IMR-90 (cell line): Measurements from ENCODE around the gene LLGL2. TPM values are rescaled to one million over a fixed set of nuclear protein-coding genes. Genes with fewer than 3 reads are reported as not detected.

Source experiments
- ATAC-seq: fragments of 200-7000 bp; cut with Tn5 transposase; 2 replicates; pipeline ENCODE4 v1.9.1; 2020; ENCODE audit warnings: low read depth, mild to moderate bottlenecking, moderate library complexity
- BruUV-seq: library from RNA; stranded (reverse); fragments of 400-500 nt; replicated peaks from 2 replicates; lab custom pipeline; 2021; lab: Mats Ljungman, UMichigan
- CTCF ChIA-PET: fragments of 300-600 bp; formaldehyde crosslinking; extraction: SDS; loops from one replicate; lab custom pipeline; 2021; ENCODE audit warnings: antibody characterized with exemption; lab: Yijun Ruan, JAX
- POLR2A ChIA-PET: fragments of 300-600 bp; sonication (Branson Sonifier 250); formaldehyde crosslinking; loops from one replicate; lab custom pipeline; 2022; ENCODE audit warnings: antibody characterized with exemption; ENCODE audit not compliant: unreplicated experiment; lab: Charles Lee
- DNase-seq: peaks from one replicate; pipeline ENCODE4 v3.0.0; 2013
- H2AFZ ChIP-seq: replicated peaks from 2 replicates; pipeline ENCODE3; 2013; ENCODE audit warnings: low read length, mild to moderate bottlenecking; ENCODE audit not compliant: poor library complexity
- H2AK5ac ChIP-seq: 2 replicates; pipeline ENCODE4 v1.6.1; 2013; ENCODE audit warnings: low read depth, low read length, inconsistent platforms
- H2AK9ac ChIP-seq: replicated peaks from 2 replicates; pipeline ENCODE3; 2013; ENCODE audit warnings: mild to moderate bottlenecking, low read depth, low read length, moderate library complexity; ENCODE audit not compliant: poor library complexity
- H2BK120ac ChIP-seq: 2 replicates; pipeline ENCODE4 v1.6.1; 2013; ENCODE audit warnings: low read depth, low read length, inconsistent platforms
- H2BK15ac ChIP-seq: 3 replicates; pipeline ENCODE4 v1.6.1; 2013; ENCODE audit warnings: low read depth, low read length, inconsistent platforms
- H2BK20ac ChIP-seq: 2 replicates; pipeline ENCODE4 v1.6.1; 2013; ENCODE audit warnings: low read depth, mild to moderate bottlenecking, inconsistent platforms, low read length, moderate library complexity
- H2BK5ac ChIP-seq: 2 replicates; pipeline ENCODE4 v1.6.1; 2013; ENCODE audit warnings: mild to moderate bottlenecking, low read depth, low read length, inconsistent platforms; ENCODE audit not compliant: poor library complexity, severe bottlenecking
- H3K14ac ChIP-seq: replicated peaks from 2 replicates; pipeline ENCODE4 v1.6.1; 2013; ENCODE audit warnings: low read depth, low read length, inconsistent platforms
- H3K18ac ChIP-seq: 2 replicates; pipeline ENCODE4 v1.6.1; 2013; ENCODE audit warnings: low read depth, low read length, control low read depth
- H3K23ac ChIP-seq: 2 replicates; pipeline ENCODE4 v1.6.1; 2013; ENCODE audit warnings: low read depth, low read length, inconsistent platforms
- H3K27ac ChIP-seq: 2 replicates; pipeline ENCODE4 v1.5.1; 2013; ENCODE audit warnings: mild to moderate bottlenecking, control low read depth, low read length; ENCODE audit not compliant: insufficient read depth
- H3K27me3 ChIP-seq: 2 replicates; pipeline ENCODE4 v1.6.1; 2013; ENCODE audit warnings: low read length; ENCODE audit not compliant: control insufficient read depth, insufficient read depth
- H3K36me3 ChIP-seq: 2 replicates; pipeline ENCODE4 v1.6.1; 2013; ENCODE audit warnings: low read length, mixed read lengths; ENCODE audit not compliant: control insufficient read depth, insufficient read depth
- H3K4ac ChIP-seq: 2 replicates; pipeline ENCODE4 v1.6.1; 2013; ENCODE audit warnings: low read depth, low read length, inconsistent platforms
- H3K4me1 ChIP-seq: 2 replicates; pipeline ENCODE4 v1.6.1; 2013; ENCODE audit warnings: low read length, mixed read lengths; ENCODE audit not compliant: control insufficient read depth, insufficient read depth
- H3K4me2 ChIP-seq: 2 replicates; pipeline ENCODE4 v1.6.1; 2013; ENCODE audit warnings: low read depth, mild to moderate bottlenecking, control low read depth, low read length, moderate library complexity
- H3K4me3 ChIP-seq: 2 replicates; pipeline ENCODE4 v1.5.1; 2013; ENCODE audit warnings: low read depth, mild to moderate bottlenecking, control low read depth, low read length, moderate library complexity; ENCODE audit not compliant: insufficient read depth
- H3K56ac ChIP-seq: 2 replicates; pipeline ENCODE4 v1.6.1; 2013; ENCODE audit warnings: low read length, inconsistent platforms; ENCODE audit not compliant: insufficient read depth; ENCODE audit errors: extremely low read depth
- H3K79me1 ChIP-seq, 2 experiments: 2 replicates each; pipeline ENCODE4 v1.6.1; 2013; ENCODE audit warnings: low read length in 2 of 2, inconsistent platforms in 1 of 2, low read depth in 1 of 2
- H3K9ac ChIP-seq: 2 replicates; pipeline ENCODE4 v1.6.1; 2013; ENCODE audit warnings: low read depth, low read length, control low read depth
- H3K9me1 ChIP-seq: 2 replicates; pipeline ENCODE4 v1.6.1; 2013; ENCODE audit warnings: low read length, inconsistent platforms; ENCODE audit not compliant: insufficient read depth
- H3K9me3 ChIP-seq: 2 replicates; pipeline ENCODE4 v1.6.1; 2013; ENCODE audit warnings: low read length; ENCODE audit not compliant: control insufficient read depth, insufficient read depth
- H4K20me1 ChIP-seq: 2 replicates; pipeline ENCODE4 v1.6.1; 2013; ENCODE audit warnings: low read length, inconsistent platforms; ENCODE audit not compliant: insufficient read depth
- H4K5ac ChIP-seq: 2 replicates; pipeline ENCODE4 v1.6.1; 2013; ENCODE audit warnings: mild to moderate bottlenecking, low read depth, low read length, control low read depth
- H4K8ac ChIP-seq, 2 experiments: 2 replicates each; pipeline ENCODE4 v1.6.1; 2013; ENCODE audit warnings: low read depth in 2 of 2, low read length in 2 of 2, control low read depth in 1 of 2, inconsistent platforms in 1 of 2
- H4K91ac ChIP-seq: 2 replicates; pipeline ENCODE4 v1.6.1; 2013; ENCODE audit warnings: low read depth, low read length, inconsistent platforms; ENCODE audit not compliant: insufficient read depth
- BHLHE40 ChIP-seq: fragments of 150-350 bp; IDR thresholded peaks from 2 replicates; pipeline ENCODE4 v1.6.1; 2016; ENCODE audit warnings: mild to moderate bottlenecking, low read depth, low read length
- CEBPB ChIP-seq: IDR thresholded peaks from 2 replicates; pipeline ENCODE4 v1.6.1; 2012; ENCODE audit warnings: low read depth, low read length, improper control_type of control experiment
- FOS ChIP-seq: fragments of 150-350 bp; IDR thresholded peaks from 2 replicates; pipeline ENCODE4 v1.6.1; 2016; ENCODE audit warnings: low read depth, low read length
- MXI1 ChIP-seq: IDR thresholded peaks from 2 replicates; pipeline ENCODE4 v1.6.1; 2012; ENCODE audit warnings: low read depth, mild to moderate bottlenecking, low read length, moderate library complexity, borderline replicate concordance
- NFE2L2 ChIP-seq: fragments of 150-350 bp; IDR thresholded peaks from 2 replicates; pipeline ENCODE4 v1.6.1; 2016; ENCODE audit warnings: low read depth, mild to moderate bottlenecking, low read length
- POLR2A ChIP-seq: IDR thresholded peaks from 2 replicates; pipeline ENCODE4 v1.6.1; 2012; ENCODE audit warnings: mild to moderate bottlenecking, low read depth, low read length
- RAD21 ChIP-seq: IDR thresholded peaks from 2 replicates; pipeline ENCODE4 v1.6.1; 2012; ENCODE audit warnings: low read length, improper control_type of control experiment
- SMC3 ChIP-seq: fragments of 150-350 bp; IDR thresholded peaks from 2 replicates; pipeline ENCODE4 v1.6.1; 2016; ENCODE audit warnings: low read depth, mild to moderate bottlenecking, antibody characterized with exemption, low read length, moderate library complexity
- WGBS, 2 experiments: methylation state at CpG; one replicate each; pipeline versions ENCODE4 v1.1.5 to v1.1.7; 2013; ENCODE audit warnings: missing lambda C conversion rate in 2 of 2; ENCODE audit not compliant: insufficient read length in 1 of 2; ENCODE audit errors: extremely low coverage in 2 of 2; 5-methylcytosine and 5-hydroxymethylcytosine counted together
- dilution Hi-C: fragments of 300-500 bp; cut with HindIII; formaldehyde crosslinking; loops from one replicate; pipeline ENCODE4 v1.14.3; 2018; ENCODE audit warnings: low sequenced_read_pairs; ENCODE audit not compliant: unreplicated experiment
- in situ Hi-C: fragments of 300-500 bp; cut with MboI; formaldehyde crosslinking; loops from 3 replicates; pipeline ENCODE4 v1.14.3; 2019; ENCODE audit warnings: low sequenced_read_pairs, inconsistent platforms, mixed read lengths
- intact Hi-C: fragments of 100-400 bp; cut with micrococcal nuclease; formaldehyde crosslinking; loops from 2 replicates; pipeline ENCODE4 v1.10.0; 2022
- polyA plus RNA-seq, 3 experiments: library from polyadenylated mRNA; depleted of rRNA; stranded (reverse); fragments of >200 nt; gene quantifications; 2 replicates each; pipeline ENCODE4 v1.2.3, GENCODE V29; 2012; ENCODE audit warnings: low replicate concordance in 1 of 3
- total RNA-seq: library from RNA; depleted of rRNA; stranded (reverse); fragments of >200 nt; gene quantifications from 2 replicates; pipeline ENCODE4 v1.2.3, GENCODE V29; 2012

Gene LLGL2
- total and polyA plus RNA-seq, 2 of the 4 experiments (the other 2 are of a cell fraction), result 0.54 to 0.72 TPM

- BruUV-seq, result no TSS peak
- no peaks in the 10 kb centered on the region for H3K9me3 ChIP-seq
- intact Hi-C loops (no loop called here), in situ Hi-C loops (no loop called here), dilution Hi-C loops (no loop called here)
- H2BK5ac ChIP-seq, result no peak overlapping the region
- H3K56ac ChIP-seq, result no peak overlapping the region
- H2BK120ac ChIP-seq, result no peak overlapping the region
- H2AK9ac ChIP-seq, result no peak overlapping the region
- no peak overlapping the region for H3K4me3 ChIP-seq
- H3K9me1 ChIP-seq, result no peaks in the 10 kb centered on the region
- H4K5ac ChIP-seq, result no peak overlapping the region
- H2BK20ac ChIP-seq, result no peak overlapping the region
- H3K79me1 ChIP-seq, result no peaks in the 10 kb centered on the region
- ATAC-seq (no peak), DNase-seq (no peak)
- H3K18ac ChIP-seq, result no peak overlapping the region
- no peak overlapping the region for H3K23ac ChIP-seq
- H3K4me2 ChIP-seq, result no peak overlapping the region
- H3K36me3 ChIP-seq, result no peaks in the 10 kb centered on the region
- no peak overlapping the region for H4K91ac ChIP-seq
- no peaks in the 10 kb centered on the region for H3K4me1 ChIP-seq
- H3K9ac ChIP-seq, result no peak overlapping the region
- no peak overlapping the region for H3K14ac ChIP-seq
- H3K27me3 ChIP-seq, result peaks cover 7% of the 10 kb centered on the region
- no CpG with 5 or more reads among the region's 5 CpGs for WGBS, 2 experiments
- no peak overlapping the region for H2AK5ac ChIP-seq
- ChIA-PET POLR2A (no interaction called here), CTCF (no interaction called here)
- H2BK15ac ChIP-seq, result no peak overlapping the region
- H3K4ac ChIP-seq, result no peak overlapping the region
- no peak overlapping the region for H2AFZ ChIP-seq
- H4K8ac ChIP-seq, result no peak overlapping the region
- TF ChIP-seq SMC3 (no peak), CEBPB (no peak), POLR2A (no peak), RAD21 (no peak), NFE2L2 (no peak), FOS (no peak), BHLHE40 (no peak), MXI1 (no peak)
- no peak overlapping the region for H3K27ac ChIP-seq
- no peaks in the 10 kb centered on the region for H4K20me1 ChIP-seq
Measured at GRCh38 chr17:75607086-75607485, 81.6 kb downstream of the LLGL2 start.
